MM.1S (cell line): Measurements from ENCODE around the gene MAGEE1.

ENCODE experiments used
- CTCF ChIP-seq: fragments of 300-600 bp; sonication (generic); IDR thresholded peaks from 2 replicates; pipeline ENCODE4 v1.5.1; 2016; ENCODE audit warnings: antibody characterized with exemption, low read length, mixed read lengths
- EZH2 ChIP-seq: fragments of 300-600 bp; sonication (generic); optimal IDR thresholded peaks from 2 replicates; pipeline ENCODE3; 2017; ENCODE audit warnings: low read depth, mild to moderate bottlenecking, antibody characterized with exemption, low read length, mixed read lengths

- TF ChIP-seq CTCF (no peak), EZH2 (no peak)
Measured at GRCh38 chrX:76477353-76477752, 49.8 kb downstream of the MAGEE1 start.
